K562 (cell line): ENCODE measurements around the gene ST3GAL5. TPM values are rescaled to one million over a fixed set of nuclear protein-coding genes. Genes with fewer than 3 reads are reported as not detected.

ENCODE experiments used
- BDP1 ChIP-seq: IDR thresholded peaks from 3 replicates; pipeline ENCODE4 v1.6.1; 2011; ENCODE audit not compliant: insufficient read length, insufficient read depth
- ESRRA ChIP-seq: fragments of 450-650 bp; IDR thresholded peaks from 2 replicates; pipeline ENCODE4 v1.6.1; 2014; ENCODE audit warnings: low read depth, mild to moderate bottlenecking, moderate library complexity, borderline replicate concordance
- IRF2 ChIP-seq: sonication (generic); formaldehyde crosslinking; IDR thresholded peaks from 2 replicates; pipeline ENCODE4 v1.8.1; 2022; ENCODE audit warnings: mild to moderate bottlenecking, missing genetic modification reagents
- MCM3 ChIP-seq: fragments of 450-650 bp; IDR thresholded peaks from 2 replicates; pipeline ENCODE4 v1.6.1; 2016
- MTA1 ChIP-seq: fragments of 450-650 bp; IDR thresholded peaks from 2 replicates; pipeline ENCODE4 v1.6.1; 2017; ENCODE audit warnings: borderline replicate concordance
- RBM25 ChIP-seq: fragments of 200-400 bp; formaldehyde crosslinking; IDR thresholded peaks from 2 replicates; pipeline ENCODE4 v1.6.1; 2018; ENCODE audit warnings: low read length, low read depth, moderate library complexity; ENCODE audit not compliant: severe bottlenecking
- SMAD1 ChIP-seq: fragments of 150-350 bp; IDR thresholded peaks from 2 replicates; pipeline ENCODE4 v1.6.1; 2014; ENCODE audit warnings: low read length, low read depth; ENCODE audit not compliant: partially characterized antibody
- SRSF7 ChIP-seq: fragments of 200-400 bp; formaldehyde crosslinking; optimal IDR thresholded peaks from 2 replicates; pipeline ENCODE3; 2017; ENCODE audit warnings: mild to moderate bottlenecking, low read depth, low read length
- TAF15 ChIP-seq: fragments of 200-400 bp; formaldehyde crosslinking; IDR thresholded peaks from 2 replicates; pipeline ENCODE4 v1.6.1; 2017; ENCODE audit warnings: mild to moderate bottlenecking, low read depth, low read length, moderate library complexity
- ZNF165 ChIP-seq: fragments of 250-450 bp; sonication (Bioruptor Pico); IDR thresholded peaks from 2 replicates; pipeline ENCODE4 v1.4.0; 2020; ENCODE audit warnings: borderline replicate concordance
- ZNF23 ChIP-seq: fragments of 250-450 bp; sonication (Bioruptor Pico); IDR thresholded peaks from 2 replicates; pipeline ENCODE4 v1.4.0; 2020; ENCODE audit warnings: mild to moderate bottlenecking
- polyA plus RNA-seq, 8 experiments: library from polyadenylated mRNA; depleted of rRNA in 4 of 8; stranded (reverse) in 5 of 8; unstranded in 3 of 8; fragments of >200 nt; fragmentation: Nextera tagmentation in 2 of 8; fragmentation: Illumina TruSeq in 1 of 8; extraction: Ambion mirVana in 2 of 8; extraction: Trizol in 1 of 8; gene quantifications; 2 replicates each; pipeline versions ENCODE4 v1.2.1 to v1.2.3, GENCODE V29; 2011 to 2014; ENCODE audit warnings: inconsistent platforms in 1 of 8, missing spikeins in 1 of 8
- total RNA-seq, 7 experiments: library from RNA; depleted of rRNA in 6 of 7; stranded (reverse); fragments of >200 nt in 6 of 7; fragmentation: Illumina TruSeq in 2 of 7; extraction: Trizol in 2 of 7; gene quantifications; 2 replicates each; pipeline versions ENCODE4 v1.2.1 to v1.2.3, GENCODE V29; 2011 to 2021; ENCODE audit warnings: low replicate concordance in 1 of 7
- TF ChIP-seq, protein P1 (sequence below), 2 experiments: fragments of 150-350 bp in 1 of 2; IDR thresholded peaks; 2 replicates each; pipeline ENCODE4 v1.6.1; 2012 to 2016; ENCODE audit warnings: low read depth in 2 of 2, low read length in 2 of 2, mild to moderate bottlenecking in 1 of 2, moderate library complexity in 1 of 2
- TF ChIP-seq, protein P2 (sequence below): fragments of 250-450 bp; sonication (Bioruptor Pico); IDR thresholded peaks from 2 replicates; pipeline ENCODE4 v1.8.0; 2022; ENCODE audit warnings: inconsistent platforms, mild to moderate bottlenecking, moderate library complexity, borderline replicate concordance
- TF ChIP-seq, protein P3 (sequence below), 2 experiments: fragments of 450-650 bp; IDR thresholded peaks; 2 replicates each; pipeline ENCODE4 v1.6.1; 2016; ENCODE audit warnings: mild to moderate bottlenecking in 2 of 2, borderline replicate concordance in 1 of 2, low read depth in 1 of 2, moderate library complexity in 1 of 2

The ST3GAL5 gene
- total and polyA plus RNA-seq, 9 of the 15 experiments (the other 6 are each of a cell fraction or from before 2014, with no cell fraction given) = 1.6 to 10.0 (median 4.2) TPM

DNA sequence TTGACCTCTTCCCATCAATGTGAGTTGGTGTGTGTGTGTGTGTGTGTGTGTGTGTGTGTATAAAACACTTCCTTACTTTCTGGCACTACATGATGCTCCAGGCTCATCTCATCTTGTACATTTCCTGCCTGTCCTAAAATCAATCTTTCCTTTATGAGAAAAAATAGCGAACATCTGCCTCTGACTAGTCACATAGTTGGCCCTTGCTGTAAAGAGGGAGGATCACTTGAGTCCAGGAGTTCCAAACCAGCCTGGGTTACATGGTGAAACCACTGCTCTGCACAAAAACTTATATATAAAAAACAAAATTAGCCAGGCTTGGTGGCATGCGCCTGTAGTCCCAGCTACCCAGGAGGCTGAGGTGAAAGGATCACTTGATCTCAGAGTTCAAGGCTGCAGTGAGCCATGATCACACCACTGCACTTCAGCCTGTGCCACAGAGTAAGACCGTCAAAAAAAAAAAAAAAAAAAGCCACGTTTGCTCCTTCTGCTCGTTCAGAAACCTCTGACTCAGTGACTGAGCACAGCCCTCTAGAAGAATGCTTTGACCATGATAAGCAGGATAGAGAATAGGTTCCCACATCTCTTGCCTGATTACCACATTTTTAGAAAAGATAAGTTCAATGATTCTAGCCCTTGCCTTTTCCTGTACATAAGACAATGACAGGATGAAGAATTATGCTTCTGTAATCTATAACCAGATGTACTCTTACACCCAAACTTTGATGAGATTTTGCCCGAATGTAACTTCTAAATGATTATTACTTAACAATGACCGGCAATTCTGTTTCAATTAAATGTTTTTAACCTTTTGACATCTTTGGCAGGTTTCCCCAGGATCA lies 45.2 kb upstream of the ST3GAL5 start (continued):
- TF ChIP-seq, protein P1, sequence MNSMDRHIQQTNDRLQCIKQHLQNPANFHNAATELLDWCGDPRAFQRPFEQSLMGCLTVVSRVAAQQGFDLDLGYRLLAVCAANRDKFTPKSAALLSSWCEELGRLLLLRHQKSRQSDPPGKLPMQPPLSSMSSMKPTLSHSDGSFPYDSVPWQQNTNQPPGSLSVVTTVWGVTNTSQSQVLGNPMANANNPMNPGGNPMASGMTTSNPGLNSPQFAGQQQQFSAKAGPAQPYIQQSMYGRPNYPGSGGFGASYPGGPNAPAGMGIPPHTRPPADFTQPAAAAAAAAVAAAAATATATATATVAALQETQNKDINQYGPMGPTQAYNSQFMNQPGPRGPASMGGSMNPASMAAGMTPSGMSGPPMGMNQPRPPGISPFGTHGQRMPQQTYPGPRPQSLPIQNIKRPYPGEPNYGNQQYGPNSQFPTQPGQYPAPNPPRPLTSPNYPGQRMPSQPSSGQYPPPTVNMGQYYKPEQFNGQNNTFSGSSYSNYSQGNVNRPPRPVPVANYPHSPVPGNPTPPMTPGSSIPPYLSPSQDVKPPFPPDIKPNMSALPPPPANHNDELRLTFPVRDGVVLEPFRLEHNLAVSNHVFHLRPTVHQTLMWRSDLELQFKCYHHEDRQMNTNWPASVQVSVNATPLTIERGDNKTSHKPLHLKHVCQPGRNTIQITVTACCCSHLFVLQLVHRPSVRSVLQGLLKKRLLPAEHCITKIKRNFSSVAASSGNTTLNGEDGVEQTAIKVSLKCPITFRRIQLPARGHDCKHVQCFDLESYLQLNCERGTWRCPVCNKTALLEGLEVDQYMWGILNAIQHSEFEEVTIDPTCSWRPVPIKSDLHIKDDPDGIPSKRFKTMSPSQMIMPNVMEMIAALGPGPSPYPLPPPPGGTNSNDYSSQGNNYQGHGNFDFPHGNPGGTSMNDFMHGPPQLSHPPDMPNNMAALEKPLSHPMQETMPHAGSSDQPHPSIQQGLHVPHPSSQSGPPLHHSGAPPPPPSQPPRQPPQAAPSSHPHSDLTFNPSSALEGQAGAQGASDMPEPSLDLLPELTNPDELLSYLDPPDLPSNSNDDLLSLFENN (IDR thresholded peaks at IDR 0.05; ENCODE audit: low read depth in 2 of 2, low read length in 2 of 2) = peak in 1 of 2 experiments; percentile 95; a peak in 2 of 4 replicates
- TF ChIP-seq ESRRA (peak; percentile 71; the same call in 1 of the 2 replicates), ZNF165 (CRISPR knock-in tag) (no peak), SMAD1 (peak; percentile 31), SRSF7 (no peak), RBM25 (no peak), ZNF23 (CRISPR knock-in tag) (no peak), TAF15 (no peak), MTA1 (peak; percentile 64; the same call in 1 of the 2 replicates), IRF2 (CRISPR knock-in tag) (no peak), BDP1 (no peak), MCM3 (no peak)
- TF ChIP-seq, protein P2, sequence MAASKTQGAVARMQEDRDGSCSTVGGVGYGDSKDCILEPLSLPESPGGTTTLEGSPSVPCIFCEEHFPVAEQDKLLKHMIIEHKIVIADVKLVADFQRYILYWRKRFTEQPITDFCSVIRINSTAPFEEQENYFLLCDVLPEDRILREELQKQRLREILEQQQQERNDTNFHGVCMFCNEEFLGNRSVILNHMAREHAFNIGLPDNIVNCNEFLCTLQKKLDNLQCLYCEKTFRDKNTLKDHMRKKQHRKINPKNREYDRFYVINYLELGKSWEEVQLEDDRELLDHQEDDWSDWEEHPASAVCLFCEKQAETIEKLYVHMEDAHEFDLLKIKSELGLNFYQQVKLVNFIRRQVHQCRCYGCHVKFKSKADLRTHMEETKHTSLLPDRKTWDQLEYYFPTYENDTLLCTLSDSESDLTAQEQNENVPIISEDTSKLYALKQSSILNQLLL = no peak
- TF ChIP-seq, protein P3, sequence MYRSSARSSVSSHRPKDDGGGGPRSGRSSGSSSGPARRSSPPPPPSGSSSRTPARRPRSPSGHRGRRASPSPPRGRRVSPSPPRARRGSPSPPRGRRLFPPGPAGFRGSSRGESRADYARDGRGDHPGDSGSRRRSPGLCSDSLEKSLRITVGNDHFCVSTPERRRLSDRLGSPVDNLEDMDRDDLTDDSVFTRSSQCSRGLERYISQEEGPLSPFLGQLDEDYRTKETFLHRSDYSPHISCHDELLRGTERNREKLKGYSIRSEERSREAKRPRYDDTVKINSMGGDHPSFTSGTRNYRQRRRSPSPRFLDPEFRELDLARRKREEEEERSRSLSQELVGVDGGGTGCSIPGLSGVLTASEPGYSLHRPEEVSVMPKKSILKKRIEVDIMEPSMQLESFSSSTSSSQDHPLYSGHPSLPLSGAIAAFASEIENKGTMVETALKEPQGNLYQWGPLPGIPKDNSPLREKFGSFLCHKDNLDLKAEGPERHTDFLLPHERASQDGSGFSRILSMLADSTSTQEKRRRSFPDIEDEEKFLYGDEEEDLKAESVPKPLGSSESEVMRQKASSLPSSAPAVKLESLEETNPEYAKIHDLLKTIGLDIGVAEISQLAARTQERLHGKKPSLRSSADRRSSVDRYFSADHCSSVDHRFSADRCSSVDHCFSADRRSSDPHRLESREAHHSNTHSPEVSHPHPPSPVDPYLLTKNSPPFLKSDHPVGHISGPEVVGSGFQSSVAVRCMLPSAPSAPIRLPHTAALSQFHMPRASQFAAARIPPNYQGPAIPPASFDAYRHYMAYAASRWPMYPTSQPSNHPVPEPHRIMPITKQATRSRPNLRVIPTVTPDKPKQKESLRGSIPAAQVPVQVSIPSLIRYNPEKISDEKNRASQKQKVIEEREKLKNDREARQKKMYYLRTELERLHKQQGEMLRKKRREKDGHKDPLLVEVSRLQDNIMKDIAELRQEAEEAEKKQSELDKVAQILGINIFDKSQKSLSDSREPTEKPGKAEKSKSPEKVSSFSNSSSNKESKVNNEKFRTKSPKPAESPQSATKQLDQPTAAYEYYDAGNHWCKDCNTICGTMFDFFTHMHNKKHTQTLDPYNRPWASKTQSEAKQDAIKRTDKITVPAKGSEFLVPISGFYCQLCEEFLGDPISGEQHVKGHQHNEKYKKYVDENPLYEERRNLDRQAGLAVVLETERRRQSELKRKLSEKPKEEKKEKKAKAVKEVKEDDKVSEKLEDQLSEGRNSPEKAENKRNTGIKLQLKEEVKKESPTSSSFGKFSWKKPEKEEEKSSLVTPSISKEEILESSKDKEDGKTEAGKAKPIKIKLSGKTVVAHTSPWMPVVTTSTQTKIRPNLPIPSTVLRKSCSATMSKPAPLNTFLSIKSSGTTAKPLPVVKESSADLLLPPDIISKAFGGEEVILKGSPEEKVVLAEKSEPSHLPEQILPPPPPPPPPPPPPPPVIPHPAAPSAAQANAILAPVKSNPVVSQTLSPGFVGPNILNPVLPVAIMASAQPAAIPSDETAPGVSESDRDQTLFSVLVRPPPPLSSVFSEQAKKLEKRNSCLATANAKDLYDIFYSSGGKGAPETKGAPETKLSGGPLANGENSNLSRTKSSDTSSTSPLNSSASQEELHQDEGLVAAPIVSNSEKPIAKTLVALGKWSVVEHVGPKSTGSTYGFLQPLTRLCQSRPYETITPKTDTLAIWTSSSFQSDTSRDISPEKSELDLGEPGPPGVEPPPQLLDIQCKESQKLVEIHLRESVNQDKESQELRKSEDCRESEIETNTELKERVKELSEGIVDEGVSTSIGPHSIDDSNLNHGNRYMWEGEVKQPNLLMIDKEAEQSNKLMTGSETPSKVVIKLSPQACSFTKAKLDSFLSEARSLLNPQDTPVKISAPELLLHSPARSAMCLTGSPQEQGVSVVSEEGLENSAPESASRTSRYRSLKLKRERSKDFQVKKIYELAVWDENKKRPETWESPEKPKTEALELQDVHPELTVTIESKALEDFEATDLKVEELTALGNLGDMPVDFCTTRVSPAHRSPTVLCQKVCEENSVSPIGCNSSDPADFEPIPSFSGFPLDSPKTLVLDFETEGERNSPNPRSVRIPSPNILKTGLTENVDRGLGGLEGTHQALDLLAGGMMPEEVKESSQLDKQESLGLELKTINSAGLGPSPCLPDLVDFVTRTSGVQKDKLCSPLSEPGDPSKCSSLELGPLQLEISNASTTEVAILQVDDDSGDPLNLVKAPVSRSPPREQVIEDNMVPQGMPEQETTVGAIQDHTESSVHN (IDR thresholded peaks at IDR 0.05; ENCODE audit: borderline replicate concordance in 1 of 2, low read depth in 1 of 2) = no peak
